K562 (cell line): Measurements from ENCODE around the gene GON4L. TPM values are rescaled to one million over a fixed set of nuclear protein-coding genes. Genes with fewer than 3 reads are reported as not detected.
A peak's percentile ranks its signal among the peaks of the same experiment; 100 is the strongest.

ENCODE experiments used
- ATF6 ChIP-seq: sonication (generic); formaldehyde crosslinking; IDR thresholded peaks from 2 replicates; pipeline ENCODE4 v1.4.0; 2020; ENCODE audit warnings: mild to moderate bottlenecking, missing genetic modification reagents
- BRD9 ChIP-seq: fragments of 450-650 bp; IDR thresholded peaks from 2 replicates; pipeline ENCODE4 v1.6.1; 2018; ENCODE audit warnings: low read depth; ENCODE audit not compliant: partially characterized antibody
- C11orf30 ChIP-seq: fragments of 450-650 bp; IDR thresholded peaks from 2 replicates; pipeline ENCODE4 v1.6.1; 2016; ENCODE audit warnings: low read depth, mild to moderate bottlenecking
- CCAR2 ChIP-seq: fragments of 200-400 bp; formaldehyde crosslinking; IDR thresholded peaks from 2 replicates; pipeline ENCODE4 v1.6.1; 2017; ENCODE audit warnings: mild to moderate bottlenecking, low read depth, low read length
- CREM ChIP-seq: IDR thresholded peaks from 2 replicates; pipeline ENCODE4 v1.6.1; 2014; ENCODE audit warnings: antibody characterized with exemption, low read depth
- EP300 ChIP-seq: IDR thresholded peaks from 2 replicates; pipeline ENCODE4 v1.6.1; 2012; ENCODE audit warnings: low read length, improper control_type of control experiment
- FIP1L1 ChIP-seq: fragments of 200-400 bp; formaldehyde crosslinking; IDR thresholded peaks from 2 replicates; pipeline ENCODE4 v1.6.1; 2018; ENCODE audit warnings: mild to moderate bottlenecking, low read depth, low read length; ENCODE audit not compliant: poor library complexity, severe bottlenecking
- GATA2 ChIP-seq: sonication (generic); formaldehyde crosslinking; IDR thresholded peaks from 2 replicates; pipeline ENCODE4 v1.4.0; 2020; ENCODE audit warnings: mild to moderate bottlenecking, missing genetic modification reagents
- HMG20A ChIP-seq: fragments of 450-650 bp; formaldehyde crosslinking; conservative IDR thresholded peaks from 2 replicates; pipeline ENCODE4 v1.4.0; 2020; ENCODE audit warnings: mild to moderate bottlenecking, mixed read lengths
- MAZ ChIP-seq, 2 experiments: fragments of 450-650 bp in 1 of 2; sonication (generic) in 1 of 2; formaldehyde crosslinking; IDR thresholded peaks in 1 of 2; conservative IDR thresholded peaks in 1 of 2; 2 replicates each; pipeline versions ENCODE4 v1.4.0 to v1.5.0; 2020; ENCODE audit warnings: mild to moderate bottlenecking in 1 of 2, missing genetic modification reagents in 1 of 2
- MITF ChIP-seq: IDR thresholded peaks from 2 replicates; pipeline ENCODE4 v1.6.1; 2014; ENCODE audit warnings: antibody characterized with exemption
- MLX ChIP-seq, 2 experiments: fragments of 450-650 bp in 1 of 2; sonication (generic) in 1 of 2; formaldehyde crosslinking; conservative IDR thresholded peaks; 2 replicates each; pipeline versions ENCODE4 v1.4.0 to v1.8.1; 2020 to 2022; ENCODE audit warnings: mild to moderate bottlenecking in 1 of 2, missing genetic modification reagents in 1 of 2
- NRF1 ChIP-seq, 2 experiments: fragments of 450-650 bp; IDR thresholded peaks in 1 of 2; conservative IDR thresholded peaks in 1 of 2; 2 replicates each; pipeline ENCODE4 v1.6.1; 2014; ENCODE audit warnings: mild to moderate bottlenecking in 2 of 2
- RNF219 ChIP-seq: fragments of 250-450 bp; sonication (Bioruptor Pico); IDR thresholded peaks from 2 replicates; pipeline ENCODE4 v1.5.0; 2022; ENCODE audit warnings: mild to moderate bottlenecking
- XRCC4 ChIP-seq: IDR thresholded peaks from one replicate; pipeline ENCODE4 v1.6.1; 2011; ENCODE audit not compliant: insufficient read depth, insufficient read length; ENCODE audit errors: extremely low read depth
- ZMIZ1 ChIP-seq, 2 experiments: fragments of 150-350 bp in 1 of 2; IDR thresholded peaks; 2 replicates each; pipeline ENCODE4 v1.6.1; 2012 to 2016; ENCODE audit warnings: low read depth in 2 of 2, low read length in 2 of 2, mild to moderate bottlenecking in 1 of 2, moderate library complexity in 1 of 2
- ZNF12 ChIP-seq: sonication (generic); formaldehyde crosslinking; IDR thresholded peaks from 2 replicates; pipeline ENCODE4 v1.4.0; 2020; ENCODE audit warnings: mild to moderate bottlenecking, missing genetic modification reagents
- ZNF3 ChIP-seq: fragments of 250-450 bp; sonication (Bioruptor Pico); IDR thresholded peaks from 2 replicates; pipeline ENCODE4 v1.5.0; 2021; ENCODE audit warnings: mild to moderate bottlenecking, moderate library complexity
- polyA plus RNA-seq, 8 experiments: library from polyadenylated mRNA; depleted of rRNA in 4 of 8; stranded (reverse) in 5 of 8; unstranded in 3 of 8; fragments of >200 nt; fragmentation: Nextera tagmentation in 2 of 8; fragmentation: Illumina TruSeq in 1 of 8; extraction: Ambion mirVana in 2 of 8; extraction: Trizol in 1 of 8; gene quantifications; 2 replicates each; pipeline versions ENCODE4 v1.2.1 to v1.2.3, GENCODE V29; 2011 to 2014; ENCODE audit warnings: inconsistent platforms in 1 of 8, missing spikeins in 1 of 8
- total RNA-seq, 7 experiments: library from RNA; depleted of rRNA in 6 of 7; stranded (reverse); fragments of >200 nt in 6 of 7; fragmentation: Illumina TruSeq in 2 of 7; extraction: Trizol in 2 of 7; gene quantifications; 2 replicates each; pipeline versions ENCODE4 v1.2.1 to v1.2.3, GENCODE V29; 2011 to 2021; ENCODE audit warnings: low replicate concordance in 1 of 7

Gene GON4L
- total and polyA plus RNA-seq, 9 of the 15 experiments (the other 6 are each of a cell fraction or from before 2014, with no cell fraction given) = 20.2 to 47.4 (median 33.6) TPM

- TF ChIP-seq ZMIZ1 (IDR thresholded peaks at IDR 0.05; ENCODE audit: low read depth in 2 of 2, low read length in 2 of 2) (no peak), C11orf30 (no peak), ZNF12 (CRISPR knock-in tag) (no peak), HMG20A (no peak), MLX (CRISPR knock-in tag; conservative IDR thresholded peaks at IDR 0.05) (no peak), NRF1 (conservative IDR thresholded peaks at IDR 0.05 in 1 of 2, IDR thresholded peaks at IDR 0.05 in 1 of 2) (no peak), ATF6 (CRISPR knock-in tag) (no peak), MAZ (CRISPR knock-in tag; conservative IDR thresholded peaks at IDR 0.05 in 1 of 2, IDR thresholded peaks at IDR 0.05 in 1 of 2) (0 out of 4 replicates have a peak, but pooled peaks of 1 of the 2 experiments have one; percentile 35), ZNF3 (CRISPR knock-in tag) (no peak), CREM (no peak), CCAR2 (no peak), EP300 (peak; percentile 31), FIP1L1 (no peak), BRD9 (peak; percentile 57), RNF219 (no peak), GATA2 (CRISPR knock-in tag) (no peak; the same call in 1 of the 2 replicates), MITF (no peak), XRCC4 (no peak)
These were observed 22.6 kb downstream of the GON4L start (continued) for GRCh38 chr1:155834296-155834926.
